ENCODE data around the gene NPDC1. TPM values are rescaled to one million over a fixed set of nuclear protein-coding genes. Genes with fewer than 3 reads are reported as not detected.
"Not testable (repeated sequence)": the region's sequence is repeated elsewhere in the genome, so short reads cannot be mapped to it uniquely, and the experiment has no call there.

The NPDC1 gene
- total and polyA plus RNA-seq, 2 experiments from 2014 or later, result 43.1 to 121 TPM

DNA sequence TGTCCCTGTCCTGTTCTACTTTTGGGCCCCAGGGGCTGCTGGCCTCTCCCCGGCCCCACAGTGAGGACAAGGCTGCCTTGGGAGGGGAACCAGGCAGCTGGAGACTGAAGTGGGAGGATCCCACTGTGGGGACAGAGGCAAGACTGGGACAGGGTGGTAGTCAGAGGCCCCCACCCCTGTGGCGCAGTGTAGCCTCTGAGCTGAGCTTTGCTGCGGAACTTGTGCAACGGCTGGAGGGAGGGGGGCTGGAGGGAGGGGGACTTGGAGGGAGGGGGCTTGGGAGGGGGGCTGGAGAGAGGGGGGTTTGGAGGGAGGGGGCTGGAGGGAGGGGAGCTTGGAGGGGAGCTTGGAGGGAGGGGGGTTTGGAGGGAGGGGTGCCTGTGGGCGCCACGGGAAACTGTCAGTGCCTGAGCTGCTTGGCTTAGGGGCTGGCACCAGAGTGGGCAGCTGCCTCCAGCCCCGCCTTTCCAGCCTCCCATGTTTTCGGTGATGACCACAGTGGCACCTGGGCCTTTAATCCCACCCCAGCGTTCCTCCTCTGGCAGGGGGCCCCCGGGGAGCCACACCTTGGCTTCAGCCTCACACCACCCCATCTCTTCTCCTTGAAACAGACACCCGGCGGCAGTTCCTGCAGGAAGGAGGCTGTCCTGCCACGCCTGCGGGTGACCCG lies 11.8 kb downstream of the NPDC1 start:
- Histone ChIP-seq H3F3A (ENCODE audit: insufficient read depth) (no peaks in the 10 kb centered on the region), H3K9me3 (ENCODE audit: low read depth) (no peaks in the 10 kb centered on the region), H3K36me3 (ENCODE audit: low read depth) (no peaks in the 10 kb centered on the region), H4K20me1 (ENCODE audit: insufficient read depth) (no peaks in the 10 kb centered on the region), H3K9me2 (ENCODE audit: insufficient read depth) (no peaks in the 10 kb centered on the region), H3K4me1 (ENCODE audit: insufficient read depth) (no peaks in the 10 kb centered on the region), H3K9ac (no peak overlapping the region), H3K4me2 (ENCODE audit: unreplicated experiment) (no peak overlapping the region), H2AFZ (no peak overlapping the region), H3K27me3 (replicated peaks; ENCODE audit: insufficient read depth) (no peaks in the 10 kb centered on the region), H3K4me3 (no peak overlapping the region), H3K79me2 (ENCODE audit: insufficient read depth) (no peaks in the 10 kb centered on the region), H3K27ac (no peak overlapping the region)
- in situ Hi-C loops (cut with MboI), result loop anchor here (10.0 kb wide), 1 partner anchor 259 kb away; no protein-coding TSS in a partner anchor
- WGBS, 2 experiments (ENCODE audit: low coverage in 1 of 2, low lambda C conversion rate in 2 of 2, missing lambda C conversion rate in 2 of 2), result 38 to 52% methylated on average over 10 to 15 of the region's 15 CpGs
- TF ChIP-seq EZH2phosphoT487 (IDR thresholded peaks at IDR 0.05; ENCODE audit: insufficient read depth, low read depth), result no peak
- TF ChIP-seq EZH2 (IDR thresholded peaks at IDR 0.05; ENCODE audit: insufficient read depth, poor library complexity, severe bottlenecking), result no peak
- no peak for DNase-seq

DNA sequence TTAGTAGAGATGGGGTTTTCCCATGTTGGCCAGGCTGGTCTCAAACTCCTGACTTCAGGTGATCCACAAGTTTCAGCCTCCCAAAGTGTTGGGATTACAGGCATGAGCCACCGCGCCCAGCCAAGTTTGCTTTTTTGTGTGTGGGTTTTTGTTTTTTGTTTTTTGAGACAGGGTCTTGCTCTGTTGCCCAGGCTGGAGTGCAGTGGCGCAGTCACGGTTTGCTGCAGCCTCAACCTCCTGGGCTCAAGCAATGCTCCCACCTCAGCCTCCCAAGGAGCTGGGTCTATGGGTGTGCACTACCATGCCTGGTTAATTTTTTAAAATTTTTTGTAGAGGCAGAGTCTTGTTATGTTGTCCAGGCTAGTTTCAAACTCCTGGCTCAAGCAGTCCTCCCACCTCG lies 12.5 kb downstream of the NPDC1 start:
- H3K4me3 ChIP-seq; H3K4me1 ChIP-seq (ENCODE audit: insufficient read depth); H3K27ac ChIP-seq; H3K36me3 ChIP-seq (ENCODE audit: low read depth); H3F3A ChIP-seq (ENCODE audit: insufficient read depth); H3K9ac ChIP-seq; H3K79me2 ChIP-seq (ENCODE audit: insufficient read depth); H3K9me3 ChIP-seq (ENCODE audit: low read depth); H3K4me2 ChIP-seq (ENCODE audit: unreplicated experiment); H2AFZ ChIP-seq; DNase-seq; H4K20me1 ChIP-seq (ENCODE audit: insufficient read depth); H3K27me3 ChIP-seq (replicated peaks; ENCODE audit: insufficient read depth); H3K9me2 ChIP-seq (ENCODE audit: insufficient read depth): not testable (repeated sequence)
- in situ Hi-C loops (cut with MboI), result loop anchor here (10.0 kb wide), 1 partner anchor 259 kb away; no protein-coding TSS in a partner anchor
- WGBS, 2 experiments (ENCODE audit: low coverage in 1 of 2, low lambda C conversion rate in 2 of 2, missing lambda C conversion rate in 2 of 2), result 87 to 94% methylated on average over 5 of the region's 5 CpGs

DNA sequence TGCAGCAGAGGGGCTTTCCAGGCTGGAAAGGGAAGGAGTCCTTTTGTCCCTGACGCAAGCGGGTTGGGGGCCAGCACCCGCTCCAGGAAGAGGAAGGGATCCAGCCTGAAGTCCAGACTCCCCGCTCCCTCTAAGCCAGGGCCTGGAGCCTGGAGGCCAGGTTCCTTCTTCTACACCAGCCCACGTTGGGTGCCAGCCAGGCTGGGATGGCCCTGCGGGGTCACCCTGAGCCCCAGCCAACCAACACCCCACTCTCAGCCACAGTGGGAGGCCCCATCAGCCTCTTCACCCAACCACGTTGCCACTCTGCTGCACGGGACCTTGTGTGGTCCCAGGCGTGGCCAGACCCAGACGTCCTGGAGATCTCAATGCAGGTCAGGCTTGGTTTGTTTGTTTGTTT lies 13.1 kb downstream of the NPDC1 start:
- in situ Hi-C loops (cut with MboI), result loop anchor here (10.0 kb wide), 1 partner anchor 258 kb away; no protein-coding TSS in a partner anchor

DNA sequence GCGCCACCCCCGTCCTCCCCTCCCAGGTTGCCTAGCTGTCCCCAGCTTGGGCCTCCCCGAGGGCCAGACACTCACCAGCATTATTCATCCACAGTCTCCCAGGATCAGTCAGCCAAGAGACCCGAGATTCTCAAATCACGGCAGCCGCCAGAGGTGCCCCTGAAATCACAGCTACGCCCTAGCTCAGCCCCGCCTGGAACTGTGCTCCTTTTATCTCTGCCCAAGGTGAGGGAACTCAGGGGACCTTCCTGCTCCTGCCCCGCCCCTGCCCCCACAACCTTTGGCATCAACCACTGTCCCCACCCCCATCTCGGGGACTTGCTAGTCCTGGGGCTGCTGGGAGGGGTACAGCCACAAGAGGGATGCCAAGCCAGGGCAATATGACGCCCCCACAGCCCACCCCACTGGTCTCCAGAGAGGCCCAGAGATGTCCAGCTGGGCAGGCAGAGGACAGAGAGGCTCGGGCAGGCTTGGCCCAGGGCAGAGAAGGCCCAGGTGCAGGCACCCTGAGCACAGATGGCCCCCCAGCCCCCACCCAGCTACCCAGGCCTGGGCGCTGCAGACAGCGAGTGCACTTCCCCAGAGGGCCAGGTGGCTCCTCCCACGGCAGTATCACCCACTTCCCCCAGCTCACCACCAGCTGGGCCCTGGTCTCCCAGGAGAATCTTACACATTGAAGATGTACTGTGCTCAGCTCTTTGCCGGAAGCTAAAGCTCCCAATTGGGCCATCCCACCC lies 13.9 kb downstream of the NPDC1 start, which contains the start of gene FUT7:
Gene FUT7, minus strand, starts transcription at position 185 of the 737 bp plus-strand sequence. Its CDS starts 97 bp downstream, at position 88.
- Histone ChIP-seq H3K27me3 (replicated peaks; ENCODE audit: insufficient read depth) (no peaks in the 10 kb centered on the region), H3K9ac (no peak within 1 kb of the TSS), H3K9me3 (ENCODE audit: low read depth) (no peaks in the 10 kb centered on the region), H2AFZ (no peak within 1 kb of the TSS), H3K4me2 (ENCODE audit: unreplicated experiment) (no peak within 1 kb of the TSS), H3K27ac (no peak within 1 kb of the TSS), H3K9me2 (ENCODE audit: insufficient read depth) (no peaks in the 10 kb centered on the region), H3K4me1 (ENCODE audit: insufficient read depth) (no peaks in the 10 kb centered on the region), H4K20me1 (ENCODE audit: insufficient read depth) (no peaks in the 10 kb centered on the region), H3K79me2 (ENCODE audit: insufficient read depth) (no peaks in the 10 kb centered on the region), H3F3A (ENCODE audit: insufficient read depth) (no peaks in the 10 kb centered on the region), H3K4me3 (no peak within 1 kb of the TSS), H3K36me3 (ENCODE audit: low read depth) (no peaks in the 10 kb centered on the region)
- no peak for TF ChIP-seq EZH2phosphoT487 (IDR thresholded peaks at IDR 0.05; ENCODE audit: insufficient read depth, low read depth)
- TF ChIP-seq EZH2 (IDR thresholded peaks at IDR 0.05; ENCODE audit: insufficient read depth, poor library complexity, severe bottlenecking), result no peak
- WGBS, 2 experiments (ENCODE audit: low coverage in 1 of 2, low lambda C conversion rate in 2 of 2, missing lambda C conversion rate in 2 of 2), result 71 to 75% methylated on average over 12 to 16 of the region's 16 CpGs
- no peak for DNase-seq
- in situ Hi-C loops (cut with MboI), result loop anchor here (10.0 kb wide), 1 partner anchor 257 kb away; no protein-coding TSS in a partner anchor

More for the DNA sequence above, 13.1 kb downstream of the NPDC1 start:
- DNase-seq, result no peak
- Histone ChIP-seq H4K20me1 (ENCODE audit: insufficient read depth) (no peaks in the 10 kb centered on the region), H3K36me3 (ENCODE audit: low read depth) (no peaks in the 10 kb centered on the region), H3K9me3 (ENCODE audit: low read depth) (no peaks in the 10 kb centered on the region), H3K4me3 (no peak overlapping the region), H3K9ac (no peak overlapping the region), H3K4me1 (ENCODE audit: insufficient read depth) (no peaks in the 10 kb centered on the region), H2AFZ (no peak overlapping the region), H3K4me2 (ENCODE audit: unreplicated experiment) (no peak overlapping the region), H3K27me3 (replicated peaks; ENCODE audit: insufficient read depth) (no peaks in the 10 kb centered on the region), H3F3A (ENCODE audit: insufficient read depth) (no peaks in the 10 kb centered on the region), H3K9me2 (ENCODE audit: insufficient read depth) (no peaks in the 10 kb centered on the region), H3K27ac (no peak overlapping the region), H3K79me2 (ENCODE audit: insufficient read depth) (no peaks in the 10 kb centered on the region)
- TF ChIP-seq EZH2phosphoT487 (IDR thresholded peaks at IDR 0.05; ENCODE audit: insufficient read depth, low read depth), result no peak
- no peak for TF ChIP-seq EZH2 (IDR thresholded peaks at IDR 0.05; ENCODE audit: insufficient read depth, poor library complexity, severe bottlenecking)
- 89% methylated on average over 8 to 10 of the region's 10 CpGs for WGBS, 2 experiments (ENCODE audit: low coverage in 1 of 2, low lambda C conversion rate in 2 of 2, missing lambda C conversion rate in 2 of 2)
